Measurements from ENCODE around the gene KHDC4. TPM values are rescaled to one million over a fixed set of nuclear protein-coding genes. Genes with fewer than 3 reads are reported as not detected.

The KHDC4 gene
- total RNA-seq, 2 donors from 2014 or later = 81.2 to 100 TPM

DNA sequence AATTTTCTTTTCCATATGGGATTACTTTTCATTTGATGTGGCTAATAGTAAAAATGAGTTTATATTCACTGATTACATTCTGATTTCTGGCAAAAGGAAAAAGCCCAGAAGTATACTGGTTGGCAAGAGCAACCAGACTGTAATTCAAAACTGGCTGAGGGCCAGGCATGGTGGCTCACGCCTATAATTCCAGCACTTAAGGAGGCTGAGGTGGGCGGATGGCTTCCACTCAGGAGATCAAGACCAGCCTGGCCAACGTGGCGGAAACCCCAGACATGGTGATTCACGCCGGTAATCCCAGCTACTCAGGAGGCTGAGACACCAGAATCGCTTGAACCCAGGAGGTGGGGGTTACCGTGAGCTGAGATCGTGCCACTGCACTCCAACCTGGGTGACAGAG, 60.4 kb downstream of the KHDC4 start:
- no peaks in the 10 kb centered on the region for H3K36me3 Mint-ChIP-seq
- no peak for ATAC-seq
- no peaks in the 10 kb centered on the region for H3K9me3 Mint-ChIP-seq
- no peak overlapping the region for H3K27ac Mint-ChIP-seq
- DNase-seq (ENCODE audit: low spot score in 2 of 2) = no peak

GRCh38 chr1:155872527-155872926, 61.7 kb downstream of the KHDC4 start:
- Mint-ChIP-seq H3K27ac (no peak overlapping the region), H3K36me3 (no peaks in the 10 kb centered on the region)
- no peak for DNase-seq (ENCODE audit: low spot score in 2 of 2)

GRCh38 chr1:155871390-155871789, 62.8 kb downstream of the KHDC4 start:
- Mint-ChIP-seq H3K9me3 (no peaks in the 10 kb centered on the region), H3K27ac (no peak overlapping the region), H3K36me3 (no peaks in the 10 kb centered on the region)
- DNase-seq (ENCODE audit: low spot score in 2 of 2) = no peak
- no peak for ATAC-seq

More at GRCh38 chr1:155872527-155872926, 61.7 kb downstream of the KHDC4 start:
- no peaks in the 10 kb centered on the region for H3K9me3 Mint-ChIP-seq
- no peak for ATAC-seq

DNA sequence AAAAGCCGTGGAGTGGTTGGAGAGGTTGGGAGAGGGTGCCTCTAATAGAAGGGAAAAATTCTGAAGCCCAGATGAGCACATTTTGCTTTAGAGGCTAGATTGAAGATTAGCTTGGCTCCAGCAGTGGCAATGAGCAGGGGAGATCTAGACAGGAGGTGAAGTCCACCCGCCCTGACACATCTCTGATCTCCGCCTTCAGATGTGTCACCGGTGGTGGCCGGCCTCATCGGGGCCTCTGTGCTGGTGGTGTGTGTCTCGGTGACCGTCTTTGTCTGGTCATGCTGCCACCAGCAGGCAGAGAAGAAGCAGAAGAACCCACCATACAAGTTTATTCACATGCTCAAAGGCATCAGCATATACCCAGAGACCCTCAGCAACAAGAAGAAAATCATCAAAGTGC, 66.4 kb downstream of the KHDC4 start:
- ATAC-seq (no peak), DNase-seq (ENCODE audit: low spot score in 2 of 2) (no peak)
- Mint-ChIP-seq H3K27ac (no peak overlapping the region), H3K36me3 (no peaks in the 10 kb centered on the region), H3K9me3 (no peaks in the 10 kb centered on the region)

- DNase-seq (ENCODE audit: low spot score in 2 of 2) (no peak), ATAC-seq (no peak)
- H3K36me3 Mint-ChIP-seq = peaks cover 6% of the 10 kb centered on the region in 2 donors
- H3K9me3 Mint-ChIP-seq = no peaks in the 10 kb centered on the region
- H3K27ac Mint-ChIP-seq = no peak overlapping the region
These were observed 69.8 kb downstream of the KHDC4 start for GRCh38 chr1:155864393-155864792.

Other genes starting within 250 kb of the KHDC4 start
- gene YY1AP1, start 245.6 kb downstream of the KHDC4 start, total RNA-seq = 10 to 100 TPM; 80.2 to 90.3 TPM
- 100 to 1,000 TPM; 128 to 172 TPM for gene DAP3, start 245.3 kb downstream of the KHDC4 start, total RNA-seq
- 10 to 100 TPM; 63.7 to 80.4 TPM for gene GON4L, start 77.2 kb downstream of the KHDC4 start, total RNA-seq
- gene SYT11, start 74.8 kb downstream of the KHDC4 start, total RNA-seq = 10 to 100 TPM; 20.9 to 21.5 TPM
- gene RIT1, start 23.1 kb downstream of the KHDC4 start, total RNA-seq = 10 to 100 TPM; 33.1 to 49.2 TPM
- not detected for gene RXFP4, start 7.2 kb upstream of the KHDC4 start, total RNA-seq
- 100 to 1,000 TPM; 131 to 238 TPM for gene ARHGEF2, start 44.1 kb upstream of the KHDC4 start, total RNA-seq
- 100 to 1,000 TPM; 178 TPM for gene SSR2, start 86.5 kb upstream of the KHDC4 start, total RNA-seq
- 10 to 100 TPM; 31.3 to 32.2 TPM for gene UBQLN4, start 119.4 kb upstream of the KHDC4 start, total RNA-seq
- 10 to 100 TPM; 36.0 to 51.7 TPM for gene LAMTOR2, start 120.4 kb upstream of the KHDC4 start, total RNA-seq
- under 1 TPM; 0.36 to 0.89 TPM for gene RAB25, start 126.7 kb upstream of the KHDC4 start, total RNA-seq
- gene MEX3A, start 148.1 kb upstream of the KHDC4 start, total RNA-seq = under 1 TPM; 0.16 to 0.49 TPM
- 100 to 1,000 TPM; 116 to 147 TPM for gene LMNA, start 180.3 kb upstream of the KHDC4 start, total RNA-seq
- 10 to 100 TPM; 10.5 to 36.2 TPM for gene SEMA4A, start 219.2 kb upstream of the KHDC4 start, total RNA-seq